GM19025 (cell line): ENCODE results near the gene RASGRP4.
"Not testable (repeated sequence)": the region's sequence is repeated elsewhere in the genome, so short reads cannot be mapped to it uniquely, and the experiment has no call there.

ENCODE experiments used
- ATAC-seq: cut with Tn5 transposase; IDR thresholded peaks from one replicate; pipeline ENCODE4 v1.9.1; 2021; ENCODE audit warnings: mild to moderate bottlenecking, low read depth, moderate library complexity; ENCODE audit not compliant: unreplicated experiment

Gene RASGRP4

DNA sequence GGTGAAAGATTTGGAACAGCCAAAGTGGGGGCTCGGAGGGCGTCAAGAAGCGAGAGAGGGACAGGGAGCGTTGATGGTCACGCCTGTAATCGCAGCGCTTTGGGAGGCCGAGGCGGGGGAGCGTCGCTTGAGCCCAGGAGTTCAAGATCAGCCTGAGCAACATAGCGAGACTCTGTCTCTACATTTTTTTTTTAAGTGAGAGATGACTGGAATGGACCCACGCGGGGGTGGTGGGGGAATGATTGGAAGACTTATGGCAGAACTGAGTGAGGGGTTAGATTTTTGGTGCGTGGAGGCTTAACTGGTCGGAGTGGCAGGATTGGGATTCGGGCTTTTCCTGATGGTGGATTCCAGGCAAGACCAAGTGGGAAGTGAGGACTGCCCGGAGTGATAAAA lies 50.9 kb downstream of the RASGRP4 start:
- no peak for ATAC-seq

DNA sequence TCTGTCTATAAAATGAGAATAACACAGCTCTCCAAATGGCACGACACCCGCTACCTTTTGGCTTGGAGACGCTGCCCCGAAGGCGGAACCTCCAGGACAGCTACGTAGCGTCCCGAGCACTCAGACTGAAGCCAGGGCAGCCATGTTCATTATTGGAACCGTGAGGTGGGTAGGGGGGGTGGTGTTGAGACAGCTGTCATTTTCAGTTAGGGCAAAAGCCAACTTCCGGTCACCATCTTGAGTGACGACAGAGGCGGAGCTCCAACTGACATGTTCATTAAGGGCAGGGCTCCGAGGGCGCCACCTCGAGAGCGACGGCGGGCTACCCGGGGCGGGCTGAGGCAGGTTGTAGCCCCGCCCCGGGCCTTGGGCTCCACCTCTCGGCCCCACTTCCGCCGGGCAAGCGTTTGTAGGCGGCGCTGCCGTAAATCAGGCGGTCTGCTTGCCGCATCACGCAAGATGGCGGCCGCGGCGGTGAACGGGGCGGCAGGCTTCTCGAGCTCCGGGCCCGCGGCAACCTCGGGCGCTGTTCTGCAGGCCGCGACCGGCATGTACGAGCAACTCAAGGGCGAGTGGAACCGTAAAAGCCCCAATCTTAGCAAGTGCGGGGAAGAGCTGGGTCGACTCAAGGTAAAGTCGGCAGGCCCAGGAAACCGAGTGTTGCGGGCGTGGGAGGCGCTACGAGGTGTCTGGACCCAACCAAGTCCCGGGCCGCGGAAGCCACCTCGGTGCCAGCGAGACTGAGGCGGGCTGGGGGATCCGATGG lies 51.5 kb downstream of the RASGRP4 start, which contains the start of gene PSMD8:
PSMD8 (plus strand) TSS at position 240 of the 766 bp plus-strand sequence; CDS start at position 271, 31 bp downstream.
- peak; percentile 93 for ATAC-seq

DNA sequence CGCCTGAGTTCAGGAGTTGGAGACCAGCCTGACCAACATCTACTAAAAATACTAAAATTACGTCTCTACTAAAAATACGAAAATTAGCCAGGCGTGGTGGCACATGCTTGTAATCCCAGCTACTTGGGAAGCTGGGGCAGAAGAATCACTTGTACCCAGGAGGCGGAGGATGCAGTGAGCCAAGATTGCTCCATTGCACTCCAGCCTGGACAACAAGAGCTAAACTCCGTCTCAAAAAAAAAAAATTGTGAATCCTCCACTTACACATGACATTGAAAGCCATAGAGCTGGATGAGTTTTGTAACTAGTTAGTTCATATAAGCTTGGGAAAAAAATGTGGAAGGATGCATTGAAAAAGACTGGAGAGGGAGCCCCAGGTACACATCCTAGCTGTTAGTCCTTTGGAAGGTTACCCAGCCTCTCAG lies 52.1 kb downstream of the RASGRP4 start:
- ATAC-seq, result no peak

DNA sequence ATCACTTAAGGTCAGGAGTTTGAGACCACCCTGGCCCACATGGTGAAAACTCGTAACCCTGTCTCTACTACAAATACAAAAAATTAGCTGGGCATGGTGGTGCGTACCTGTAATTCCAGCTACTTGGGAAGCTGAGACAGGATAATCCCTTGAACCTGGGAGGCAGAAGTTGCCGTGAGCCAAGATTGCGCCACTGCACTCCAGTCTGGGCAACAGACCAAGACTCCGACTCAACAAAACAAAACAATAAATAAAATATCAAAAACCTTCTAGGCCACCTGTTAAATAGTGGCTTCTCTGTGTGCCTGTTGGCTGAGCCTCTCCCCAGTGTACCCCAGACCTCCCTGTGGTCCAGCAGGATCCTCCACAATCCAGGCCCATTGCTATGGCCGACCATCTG lies 54.9 kb downstream of the RASGRP4 start:
- ATAC-seq, result no peak

DNA sequence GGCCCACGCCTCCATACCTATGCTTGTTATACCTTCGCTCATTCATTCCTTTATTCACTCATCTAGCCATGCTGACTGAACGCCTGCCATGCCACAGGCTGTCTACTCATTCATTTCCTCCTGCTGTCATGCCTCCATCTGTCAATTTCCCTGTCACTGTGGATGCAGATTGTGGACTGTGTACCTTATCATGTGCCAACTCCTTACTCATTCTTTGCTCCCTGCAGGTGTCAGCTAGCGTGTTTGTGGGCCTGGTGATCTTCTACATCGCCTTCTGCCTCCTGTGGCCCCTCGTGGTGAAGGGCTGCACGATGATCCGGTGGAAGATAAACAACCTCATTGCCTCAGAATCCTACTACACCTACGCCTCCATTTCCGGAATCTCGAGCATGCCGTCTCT lies 55.7 kb downstream of the RASGRP4 start:
- no peak for ATAC-seq

DNA sequence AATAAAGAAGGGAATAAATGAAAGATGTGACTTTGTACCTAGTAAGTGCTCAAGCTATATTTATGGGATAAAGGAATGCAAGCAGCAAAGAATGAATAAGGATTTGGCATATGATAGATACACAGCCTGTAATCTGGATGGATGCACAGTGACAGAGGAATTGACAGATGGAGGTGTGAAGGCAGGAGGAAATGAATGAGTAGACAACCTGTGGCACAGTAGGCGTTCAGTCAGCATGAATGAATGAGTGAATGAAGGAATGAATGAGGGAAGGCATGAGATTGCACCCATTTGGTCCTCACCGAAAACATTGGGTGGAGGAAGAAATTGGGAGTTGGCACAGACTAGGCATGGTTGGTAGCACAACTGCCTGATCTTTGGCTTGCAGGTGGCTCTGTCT lies 56.4 kb downstream of the RASGRP4 start:
- no peak for ATAC-seq

DNA sequence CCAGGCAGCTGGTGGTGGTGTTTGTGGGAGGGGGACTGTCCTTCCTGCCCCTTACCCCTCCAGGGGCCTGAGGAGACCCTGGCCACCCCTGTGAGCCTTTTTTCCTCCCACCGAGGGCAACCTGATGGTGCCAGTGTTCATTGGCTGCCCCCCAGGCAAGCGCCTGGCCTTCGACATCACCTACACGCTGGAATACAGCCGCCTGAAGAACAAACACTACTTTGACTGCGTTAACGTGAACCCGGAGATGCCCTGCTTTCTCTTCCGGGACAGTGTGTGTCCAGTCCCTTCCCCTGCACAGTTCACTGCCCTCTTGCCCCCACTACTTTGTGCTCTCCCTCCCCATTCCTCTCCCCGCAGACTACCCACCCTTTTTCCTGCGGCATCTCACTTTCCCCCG lies 59.0 kb downstream of the RASGRP4 start:
- ATAC-seq, result no peak

DNA sequence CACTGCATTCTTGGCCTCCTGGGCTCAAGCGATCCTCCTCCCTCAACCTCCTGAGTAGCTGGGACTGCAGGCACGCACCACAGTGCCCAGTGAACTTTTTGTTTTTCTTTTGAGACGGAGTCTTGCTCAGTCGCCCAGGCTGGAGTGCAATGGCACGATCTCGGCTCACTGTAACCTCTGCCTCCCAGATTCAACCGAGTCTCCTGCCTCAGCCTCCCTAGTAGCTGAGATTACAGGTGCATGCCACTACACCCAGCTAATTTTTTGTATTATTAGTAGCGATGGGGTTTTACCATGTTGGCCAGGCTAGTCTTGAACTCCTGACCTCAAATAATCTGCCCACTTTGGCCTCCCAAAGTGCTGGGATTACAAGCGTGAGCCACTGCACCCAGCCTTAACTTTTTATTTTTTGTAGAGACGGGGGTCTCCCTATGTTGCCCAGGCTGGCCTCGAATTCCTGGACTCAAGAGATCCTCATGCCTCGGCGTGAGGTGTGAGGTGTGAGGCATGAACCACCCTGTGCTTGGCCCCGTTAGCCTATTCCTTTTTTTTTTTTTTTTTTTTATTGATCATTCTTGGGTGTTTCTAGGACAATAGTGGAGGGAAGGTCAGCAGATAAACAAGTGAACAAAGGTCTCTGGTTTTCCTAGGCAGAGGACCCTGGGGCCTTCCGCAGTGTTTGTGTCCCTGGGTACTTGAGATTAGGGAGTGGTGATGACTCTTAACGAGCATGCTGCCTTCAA lies 62.9 kb downstream of the RASGRP4 start:
- ATAC-seq, result not testable (repeated sequence)

DNA sequence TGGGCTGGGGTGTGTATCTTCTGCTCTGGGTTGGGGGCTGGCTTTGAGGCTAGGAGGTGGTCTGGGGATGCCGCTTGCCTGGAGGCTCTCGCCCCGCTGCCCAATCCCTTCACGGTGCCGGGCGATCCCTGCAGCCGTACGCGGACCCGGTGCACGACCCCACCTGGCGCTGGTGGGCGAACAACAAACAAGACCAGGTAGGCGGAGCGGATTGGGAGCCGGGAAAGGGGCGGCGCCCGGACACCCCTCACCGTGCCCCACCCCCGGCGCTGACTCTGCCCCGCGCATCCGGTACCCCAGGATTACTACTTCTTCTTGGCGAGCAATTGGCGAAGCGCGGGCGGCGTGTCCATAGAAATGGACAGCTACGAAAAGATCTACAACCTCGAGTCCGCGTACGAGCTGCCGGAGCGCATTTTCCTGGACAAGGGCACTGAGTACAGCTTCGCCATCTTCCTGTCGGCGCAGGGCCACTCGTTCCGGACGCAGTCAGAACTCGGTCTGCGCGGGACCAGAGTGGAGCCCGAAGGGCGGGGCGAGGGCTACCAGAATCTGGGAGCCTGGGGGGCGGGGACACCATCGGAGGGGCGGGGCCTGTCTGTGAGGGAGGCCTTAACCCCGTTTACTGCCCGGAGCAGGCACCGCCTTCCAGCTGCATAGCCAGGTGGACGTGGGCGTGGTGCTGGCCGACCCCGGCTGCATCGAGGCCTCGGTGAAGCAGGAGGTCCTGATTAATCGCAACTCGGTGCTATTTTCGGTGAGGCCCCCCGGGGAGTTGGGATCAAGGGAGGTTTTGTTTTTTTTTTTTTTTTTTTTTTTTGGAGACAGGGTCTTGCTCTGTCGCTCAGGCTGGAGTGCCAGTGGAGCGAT lies 63.7 kb downstream of the RASGRP4 start:
- no peak for ATAC-seq

DNA sequence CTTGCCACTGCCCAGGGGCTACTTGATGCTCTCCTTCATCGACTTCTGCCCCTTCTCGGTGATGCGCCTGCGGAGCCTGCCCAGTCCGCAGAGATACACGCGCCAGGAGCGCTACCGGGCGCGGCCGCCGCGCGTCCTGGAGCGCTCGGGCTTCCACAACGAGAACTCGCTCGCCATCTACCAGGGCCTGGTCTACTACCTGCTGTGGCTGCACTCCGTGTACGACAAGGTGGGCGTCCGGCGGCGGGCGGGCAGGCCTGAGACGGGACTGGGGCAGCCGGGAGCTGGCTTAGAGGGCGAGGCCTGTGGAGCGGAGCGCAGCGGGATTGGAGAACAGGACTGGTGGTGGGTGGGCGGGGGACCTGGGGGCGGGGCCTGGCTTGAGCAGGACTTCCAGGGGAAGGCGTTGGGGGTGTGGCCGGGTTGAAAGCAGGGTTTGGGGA lies 64.4 kb downstream of the RASGRP4 start:
- no peak for ATAC-seq

DNA sequence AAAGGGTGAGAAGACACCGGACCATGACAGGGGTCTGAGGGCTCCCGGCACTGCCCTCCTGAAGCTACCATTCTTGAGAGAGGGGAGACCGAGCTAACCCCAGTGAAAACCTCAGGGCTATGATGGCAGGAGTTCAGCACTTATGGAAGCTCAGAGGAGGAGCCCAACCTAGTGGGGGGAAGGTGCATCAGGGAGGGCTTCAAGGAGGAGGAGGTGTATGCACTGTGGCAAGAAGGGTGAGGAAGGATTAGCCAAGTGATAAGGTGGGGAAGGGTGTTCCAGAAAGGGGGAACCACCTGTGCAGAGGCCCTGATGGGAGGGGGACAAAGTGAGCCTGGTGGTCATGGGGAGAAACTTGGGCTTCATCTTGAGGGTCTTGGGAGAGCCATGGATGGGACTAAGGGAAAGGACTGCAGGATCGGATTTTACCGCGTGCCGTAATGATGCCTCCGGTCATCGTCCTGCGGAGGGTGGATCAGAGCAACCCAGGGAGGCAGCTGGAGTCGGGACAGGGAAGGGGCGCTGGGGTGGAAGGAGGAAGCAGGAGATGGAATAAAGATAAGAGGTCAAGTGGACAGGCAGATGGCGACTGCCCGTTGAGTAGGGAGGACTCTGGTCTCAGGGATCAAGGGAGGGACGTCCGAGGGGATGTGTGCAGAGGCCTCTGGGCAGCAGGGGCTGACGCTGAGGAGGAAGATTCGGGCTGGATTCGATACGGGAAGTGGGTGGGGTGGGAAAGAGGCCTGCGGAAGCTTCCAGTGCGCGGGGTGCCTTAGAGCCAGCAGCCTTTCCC lies 65.0 kb downstream of the RASGRP4 start:
- ATAC-seq, result no peak

DNA sequence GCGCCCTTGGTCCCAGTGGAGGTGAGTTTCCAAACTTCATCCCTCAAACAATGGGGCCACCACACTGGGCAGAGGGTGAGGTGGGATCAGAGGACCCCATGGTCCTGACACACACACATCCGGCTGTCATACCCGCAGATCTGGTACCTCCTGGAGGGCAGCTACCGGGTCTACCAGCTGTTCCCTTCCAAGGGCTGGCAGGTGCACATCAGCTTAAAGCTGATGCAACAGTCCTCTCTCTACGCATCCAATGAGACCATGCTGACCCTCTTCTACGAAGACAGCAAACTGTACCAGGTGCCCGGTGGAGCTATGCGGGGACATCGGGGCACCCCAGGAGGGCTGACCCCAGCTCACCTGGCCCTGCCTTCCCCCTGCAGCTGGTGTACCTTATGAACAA lies 65.7 kb downstream of the RASGRP4 start:
- ATAC-seq, result no peak

DNA sequence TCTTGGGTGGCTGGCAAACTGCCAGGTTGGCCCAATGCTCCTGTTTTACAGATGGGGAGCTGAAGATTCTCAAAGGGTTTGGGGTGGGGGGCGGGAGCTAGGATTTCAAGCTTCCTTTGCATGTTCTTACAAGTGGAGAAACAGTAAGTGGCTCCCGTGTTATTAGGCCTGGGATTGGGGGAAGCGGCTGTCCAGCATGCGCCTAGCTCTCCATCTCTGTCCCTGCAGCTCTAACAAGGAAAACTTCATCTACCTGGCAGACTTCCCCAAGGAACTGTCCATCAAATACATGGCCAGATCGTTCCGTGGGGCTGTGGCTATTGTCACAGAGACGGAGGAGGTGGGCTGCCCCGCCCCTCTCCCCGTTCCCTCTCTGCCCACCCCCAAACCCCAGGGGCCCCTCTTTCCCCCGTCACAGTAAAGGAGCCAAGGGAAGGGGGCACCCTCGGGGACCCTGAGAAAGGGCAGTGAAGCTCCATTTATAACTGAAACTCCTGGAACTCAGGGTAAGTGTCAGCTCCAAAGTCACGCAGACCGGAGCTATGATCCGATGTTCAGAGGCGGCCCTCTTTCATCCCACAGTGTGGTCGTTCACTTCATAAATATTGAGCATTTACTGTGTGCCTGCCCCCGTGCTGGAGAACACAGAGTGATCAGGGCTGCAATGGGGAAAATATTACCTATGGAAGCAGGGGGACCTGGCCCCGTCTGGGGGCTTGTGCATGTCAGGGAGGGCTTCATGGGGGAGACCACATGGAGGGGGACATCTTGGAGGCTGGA lies 66.6 kb downstream of the RASGRP4 start:
- no peak for ATAC-seq
